Ascending aorta (tissue), 2 donors: Measurements from ENCODE around the gene SETD7. TPM values are rescaled to one million over a fixed set of nuclear protein-coding genes. Genes with fewer than 3 reads are reported as not detected.

Experiments
- DNase-seq, 2 donors: peaks; one replicate each; pipeline ENCODE4 v3.0.0-alpha.2; 2019; ENCODE audit warnings: low spot score in 2 of 2
- H3K27ac ChIP-seq, 2 donors: fragments of 200-600 bp; sonication (generic); one replicate each; pipeline ENCODE4 v1.5.1; 2016 to 2017; ENCODE audit warnings: mild to moderate bottlenecking in 1 of 2
- H3K27me3 ChIP-seq: fragments of 200-600 bp; sonication (generic); one replicate; pipeline ENCODE4 v1.5.1; 2017
- H3K36me3 ChIP-seq, 2 donors: fragments of 200-600 bp; sonication (generic); one replicate each; pipeline ENCODE4 v1.5.1; 2016
- H3K4me1 ChIP-seq, 2 donors: fragments of 200-600 bp; sonication (generic); one replicate each; pipeline ENCODE4 v1.5.1; 2016 to 2017; ENCODE audit warnings: mild to moderate bottlenecking in 1 of 2
- H3K4me3 ChIP-seq, 2 donors: fragments of 200-600 bp; sonication (generic); one replicate each; pipeline ENCODE4 v1.5.1; 2016 to 2017; ENCODE audit warnings: mild to moderate bottlenecking in 1 of 2
- H3K9me3 ChIP-seq, 2 donors: fragments of 200-600 bp; sonication (generic); one replicate each; pipeline ENCODE4 v1.5.1; 2016
- CTCF ChIP-seq, 3 experiments: fragments of 200-600 bp in 2 of 3; fragments of 450-650 bp in 1 of 3; sonication (generic) in 2 of 3; IDR thresholded peaks; one replicate each; pipeline ENCODE4 v1.5.1; 2016 to 2019; ENCODE audit warnings: antibody characterized with exemption in 3 of 3, mild to moderate bottlenecking in 1 of 3, moderate library complexity in 1 of 3
- intact Hi-C: fragments of 100-400 bp; cut with DNase I; formaldehyde crosslinking; loops from one replicate; pipeline ENCODE4 v1.15.1; 2023
- total RNA-seq: library from RNA; depleted of rRNA; stranded (reverse); fragments of >200 nt; gene quantifications from one replicate; pipeline ENCODE4 v1.1.0, GENCODE V29; 2016

Gene SETD7
- total RNA-seq, 1 donor from 2014 or later: 33.2 TPM

- H3K9me3 ChIP-seq: no peaks in the 10 kb centered on the region
- no peak overlapping the region for H3K4me3 ChIP-seq
- H3K27ac ChIP-seq: no peak overlapping the region
- no peak for TF ChIP-seq CTCF (IDR thresholded peaks at IDR 0.05)
- intact Hi-C loops: no loop called here
- no peaks in the 10 kb centered on the region for H3K27me3 ChIP-seq
- H3K4me1 ChIP-seq: no peaks in the 10 kb centered on the region
- H3K36me3 ChIP-seq: peaks cover 45 to 74% of the 10 kb centered on the region in 2 donors
- no peak for DNase-seq
Observed at GRCh38 chr4:139511320-139511719, 44.7 kb downstream of the SETD7 start.

GRCh38 chr4:139509727-139510410 is 46.1 kb downstream of the SETD7 start:
- H3K9me3 ChIP-seq: no peaks in the 10 kb centered on the region
- no peak overlapping the region for H3K27ac ChIP-seq
- no peak for DNase-seq
- no peak overlapping the region for H3K4me3 ChIP-seq
- H3K27me3 ChIP-seq: no peaks in the 10 kb centered on the region
- peak in 1 of 3 experiments; percentile 28 for TF ChIP-seq CTCF (IDR thresholded peaks at IDR 0.05)
- peaks cover 43 to 83% of the 10 kb centered on the region in 2 donors for H3K36me3 ChIP-seq
- no peaks in the 10 kb centered on the region for H3K4me1 ChIP-seq
- intact Hi-C loops: no loop called here

DNA sequence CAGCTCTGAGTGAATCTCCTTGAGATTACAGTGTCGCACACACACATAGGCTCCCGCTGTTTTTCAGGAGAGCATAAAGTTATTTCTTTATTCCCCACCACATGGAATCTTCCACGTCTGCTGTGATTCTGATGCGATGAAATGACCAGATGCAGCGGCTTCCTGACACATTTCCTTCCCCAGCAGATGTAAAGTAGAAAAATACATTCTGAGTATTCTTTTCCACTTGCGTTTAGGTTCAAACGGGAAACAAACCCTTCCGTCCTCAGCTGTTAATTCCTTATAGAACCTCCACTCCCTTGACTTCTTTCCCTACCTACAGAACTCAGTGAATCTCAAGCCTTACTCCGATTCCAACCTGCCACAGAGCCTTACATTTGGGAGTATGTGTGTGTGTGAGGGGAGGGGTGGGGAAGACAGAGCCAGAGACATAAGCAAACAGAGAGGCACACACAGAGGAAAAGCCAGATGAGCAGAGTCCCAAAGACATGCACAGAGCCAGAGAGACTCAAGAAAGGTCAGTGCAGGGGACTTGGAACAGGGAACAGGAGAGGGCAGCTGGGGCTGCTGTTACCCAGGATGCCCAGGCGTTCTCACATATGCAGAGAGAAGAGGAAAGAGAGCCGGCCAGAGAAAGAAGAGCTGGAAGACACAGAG is 47.3 kb downstream of the SETD7 start:
- no peak for DNase-seq
- H3K27me3 ChIP-seq: no peaks in the 10 kb centered on the region
- intact Hi-C loops: no loop called here
- no peak overlapping the region for H3K27ac ChIP-seq
- H3K9me3 ChIP-seq: no peaks in the 10 kb centered on the region
- peaks cover 41 to 82% of the 10 kb centered on the region in 2 donors for H3K36me3 ChIP-seq
- no peak for TF ChIP-seq CTCF (IDR thresholded peaks at IDR 0.05)
- no peak overlapping the region for H3K4me3 ChIP-seq
- no peaks in the 10 kb centered on the region for H3K4me1 ChIP-seq

- no peaks in the 10 kb centered on the region for H3K9me3 ChIP-seq
- no peak for TF ChIP-seq CTCF (IDR thresholded peaks at IDR 0.05)
- no peak overlapping the region for H3K4me3 ChIP-seq
- no peak for DNase-seq
- no peak overlapping the region for H3K27ac ChIP-seq
- intact Hi-C loops: no loop called here
- no peaks in the 10 kb centered on the region for H3K4me1 ChIP-seq
- peaks cover 36 to 68% of the 10 kb centered on the region in 2 donors for H3K36me3 ChIP-seq
- H3K27me3 ChIP-seq: no peaks in the 10 kb centered on the region
Observed at GRCh38 chr4:139506774-139507173, 49.2 kb downstream of the SETD7 start.

DNA sequence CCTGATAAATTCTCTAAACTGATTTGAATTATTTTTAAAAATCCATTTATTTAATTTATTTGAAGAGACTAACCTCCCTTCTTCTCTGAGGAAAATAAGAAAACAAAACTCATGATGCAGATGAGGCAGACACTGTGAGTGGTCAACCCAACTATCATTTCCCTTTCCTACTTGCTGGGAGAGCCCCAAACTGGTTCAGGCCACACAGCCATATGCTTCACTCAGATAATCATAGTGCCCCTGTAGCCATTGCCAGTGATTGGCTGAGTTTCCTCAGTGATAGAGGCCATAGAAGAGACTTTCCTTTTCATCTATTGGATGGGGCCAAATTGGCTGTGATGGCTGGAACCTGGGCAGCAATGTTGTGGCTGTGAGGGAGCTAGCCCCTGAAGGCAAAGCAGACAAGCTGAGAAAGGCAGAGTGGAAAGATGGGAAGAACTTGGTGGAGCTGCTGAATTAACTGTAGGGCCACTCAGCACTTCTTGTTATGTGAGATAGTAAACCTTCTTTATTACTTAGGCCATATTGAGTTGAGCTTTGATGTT is 52.3 kb downstream of the SETD7 start:
- no peaks in the 10 kb centered on the region for H3K9me3 ChIP-seq
- H3K4me3 ChIP-seq: no peak overlapping the region
- intact Hi-C loops: no loop called here
- peaks cover 15 to 37% of the 10 kb centered on the region in 2 donors for H3K36me3 ChIP-seq
- TF ChIP-seq CTCF (IDR thresholded peaks at IDR 0.05): no peak
- H3K4me1 ChIP-seq: no peaks in the 10 kb centered on the region
- H3K27me3 ChIP-seq: no peaks in the 10 kb centered on the region
- no peak overlapping the region for H3K27ac ChIP-seq
- no peak for DNase-seq
